Prostate gland (tissue), 2 donors: ENCODE data around the gene ZBTB16. TPM values are rescaled to one million over a fixed set of nuclear protein-coding genes. Genes with fewer than 3 reads are reported as not detected.

ENCODE experiments used
- DNase-seq: peaks from one replicate; pipeline ENCODE4 v3.0.0-alpha.2; 2019; ENCODE audit warnings: low spot score
- H3K27ac ChIP-seq, 2 donors: fragments of 200-600 bp; sonication (generic); 2 replicates each; pipeline ENCODE4 v1.5.1; 2017 to 2019
- H3K27me3 ChIP-seq: fragments of 200-600 bp; sonication (generic); replicated peaks from 2 replicates; pipeline ENCODE4 v1.5.1; 2019; ENCODE audit not compliant: insufficient read depth
- H3K36me3 ChIP-seq, 2 donors: fragments of 200-600 bp; sonication (generic); 1 replicate in 1 of 2; 2 replicates in 1 of 2; pipeline versions ENCODE4 v1.5.1 to v1.8.1; 2017 to 2019
- H3K4me1 ChIP-seq: fragments of 200-600 bp; sonication (generic); replicated peaks from 2 replicates; pipeline ENCODE4 v1.5.1; 2019
- H3K4me3 ChIP-seq, 2 donors: fragments of 200-600 bp; sonication (generic); 2 replicates each; pipeline ENCODE4 v1.5.1; 2017 to 2019
- H3K9me3 ChIP-seq: fragments of 200-600 bp; sonication (generic); 2 replicates; pipeline ENCODE4 v1.5.1; 2017
- POLR2A ChIP-seq: fragments of 450-650 bp; IDR thresholded peaks from one replicate; pipeline ENCODE4 v1.6.1; 2016; ENCODE audit warnings: antibody characterized with exemption, mild to moderate bottlenecking
- POLR2AphosphoS5 ChIP-seq: sonication (generic); formaldehyde crosslinking; IDR thresholded peaks from one replicate; pipeline ENCODE4 v1.6.1; 2017; ENCODE audit warnings: antibody characterized with exemption
- WGBS: methylation state at CpG from one replicate; pipeline ENCODE4 v1.1.5; 2018; 5-methylcytosine and 5-hydroxymethylcytosine counted together
- intact Hi-C: fragments of 100-400 bp; cut with DNase I; formaldehyde crosslinking; loops from one replicate; pipeline ENCODE4 v1.14.2; 2022
- total RNA-seq, 2 donors: library from RNA; depleted of rRNA; stranded (reverse); fragments of >200 nt; gene quantifications; one replicate each; pipeline ENCODE4 v1.1.0, GENCODE V29; 2016
- TF ChIP-seq, protein P1 (sequence below), 4 experiments: fragments of 200-600 bp in 2 of 4; fragments of 450-650 bp in 2 of 4; sonication (generic) in 2 of 4; IDR thresholded peaks; 1 replicate in 3 of 4; 2 replicates in 1 of 4; pipeline ENCODE4 v1.5.1; 2016 to 2019; ENCODE audit warnings: antibody characterized with exemption in 4 of 4, mild to moderate bottlenecking in 2 of 4, moderate library complexity in 2 of 4

ZBTB16 gene
- total RNA-seq, 2 donors from 2014 or later, result 171 to 230 TPM

- H3K9me3 ChIP-seq, result no peaks in the 10 kb centered on the region
- TF ChIP-seq POLR2A, result no peak
- TF ChIP-seq, protein P1, sequence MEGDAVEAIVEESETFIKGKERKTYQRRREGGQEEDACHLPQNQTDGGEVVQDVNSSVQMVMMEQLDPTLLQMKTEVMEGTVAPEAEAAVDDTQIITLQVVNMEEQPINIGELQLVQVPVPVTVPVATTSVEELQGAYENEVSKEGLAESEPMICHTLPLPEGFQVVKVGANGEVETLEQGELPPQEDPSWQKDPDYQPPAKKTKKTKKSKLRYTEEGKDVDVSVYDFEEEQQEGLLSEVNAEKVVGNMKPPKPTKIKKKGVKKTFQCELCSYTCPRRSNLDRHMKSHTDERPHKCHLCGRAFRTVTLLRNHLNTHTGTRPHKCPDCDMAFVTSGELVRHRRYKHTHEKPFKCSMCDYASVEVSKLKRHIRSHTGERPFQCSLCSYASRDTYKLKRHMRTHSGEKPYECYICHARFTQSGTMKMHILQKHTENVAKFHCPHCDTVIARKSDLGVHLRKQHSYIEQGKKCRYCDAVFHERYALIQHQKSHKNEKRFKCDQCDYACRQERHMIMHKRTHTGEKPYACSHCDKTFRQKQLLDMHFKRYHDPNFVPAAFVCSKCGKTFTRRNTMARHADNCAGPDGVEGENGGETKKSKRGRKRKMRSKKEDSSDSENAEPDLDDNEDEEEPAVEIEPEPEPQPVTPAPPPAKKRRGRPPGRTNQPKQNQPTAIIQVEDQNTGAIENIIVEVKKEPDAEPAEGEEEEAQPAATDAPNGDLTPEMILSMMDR (IDR thresholded peaks at IDR 0.05), result no peak
- no peak for TF ChIP-seq POLR2AphosphoS5
- H3K4me1 ChIP-seq, result peaks cover 11% of the 10 kb centered on the region
- intact Hi-C loops, result no loop called here
- no peaks in the 10 kb centered on the region for H3K27me3 ChIP-seq
- no peak overlapping the region for H3K4me3 ChIP-seq
- no peak for DNase-seq
- peak overlapping the region; percentile 5 to 99 for H3K27ac ChIP-seq
- peaks cover 0 to 9% of the 10 kb centered on the region in 2 donors for H3K36me3 ChIP-seq
- 81% methylated on average over 3 of the region's 3 CpGs for WGBS
Observed at GRCh38 chr11:114188851-114189570, 129.5 kb downstream of the ZBTB16 start.

DNA sequence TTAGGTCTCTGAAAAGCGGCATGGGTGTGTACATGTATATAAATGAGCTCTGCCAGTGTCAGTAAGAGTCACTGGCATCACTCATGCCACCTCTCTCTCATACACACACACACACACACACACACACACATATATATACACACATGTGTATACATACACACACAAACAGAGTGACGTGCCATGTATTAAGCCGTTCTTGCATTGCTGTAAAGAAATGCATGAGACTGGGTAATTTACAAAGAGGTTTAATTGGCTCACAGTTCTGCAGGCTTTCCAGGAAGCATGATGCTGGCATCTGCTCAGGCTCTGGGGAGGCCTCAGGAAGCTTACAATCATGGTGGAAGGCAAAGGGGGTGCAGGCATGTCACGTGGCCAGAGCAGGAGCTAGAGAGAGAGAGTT, 131.1 kb downstream of the ZBTB16 start:
- Histone ChIP-seq H3K9me3 (no peaks in the 10 kb centered on the region), H3K27me3 (no peaks in the 10 kb centered on the region), H3K4me3 (no peak overlapping the region), H3K4me1 (peaks cover 25% of the 10 kb centered on the region), H3K36me3 (peaks cover 0 to 9% of the 10 kb centered on the region in 2 donors), H3K27ac (peak overlapping the region in 1 of 2 donors; percentile 94)
- DNase-seq, result no peak
- TF ChIP-seq POLR2A, result no peak
- intact Hi-C loops, result no loop called here
- 84% methylated on average over 4 of the region's 4 CpGs for WGBS

GRCh38 chr11:114191893-114192292, 132.4 kb downstream of the ZBTB16 start:
- H3K36me3 ChIP-seq, result peaks cover 0 to 9% of the 10 kb centered on the region in 2 donors
- peaks cover 38% of the 10 kb centered on the region for H3K4me1 ChIP-seq
- intact Hi-C loops, result no loop called here
- peak overlapping the region; percentile 94 to 95 for H3K27ac ChIP-seq
- WGBS, result 81% methylated on average over 2 of the region's 2 CpGs
- H3K4me3 ChIP-seq, result no peak overlapping the region
- no peak for DNase-seq
- H3K27me3 ChIP-seq, result no peaks in the 10 kb centered on the region
- H3K9me3 ChIP-seq, result no peaks in the 10 kb centered on the region
- TF ChIP-seq POLR2AphosphoS5, result no peak
- no peak for TF ChIP-seq POLR2A
- TF ChIP-seq, protein P1 (IDR thresholded peaks at IDR 0.05), result no peak

DNA sequence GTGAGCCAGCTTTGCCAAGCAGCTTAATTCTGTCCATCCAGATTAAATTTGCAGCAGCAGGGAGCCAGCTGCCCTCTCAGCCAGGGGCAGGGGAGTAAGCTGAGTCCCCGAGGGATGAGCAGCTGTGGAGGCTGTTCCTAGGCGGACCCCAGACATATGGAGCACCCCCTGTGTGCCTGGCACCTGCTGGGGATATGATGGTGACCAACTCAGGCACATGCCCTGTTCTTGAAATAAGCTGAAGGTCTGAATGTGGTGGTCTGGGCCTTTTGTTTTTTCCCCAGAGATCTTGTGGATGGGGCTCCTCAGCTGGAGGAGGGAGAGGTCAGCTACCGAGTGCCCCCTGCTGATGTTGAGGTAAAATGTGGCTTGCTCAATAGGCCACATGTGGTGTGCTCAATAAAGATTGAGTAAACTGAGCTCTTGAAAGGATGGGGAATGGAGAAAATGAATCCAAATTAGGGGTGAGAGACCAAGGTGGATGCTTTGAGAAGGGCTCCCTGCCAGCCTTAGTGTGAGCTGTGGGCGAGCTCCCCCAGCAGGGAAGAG, 133.4 kb downstream of the ZBTB16 start:
- H3K4me3 ChIP-seq, result no peak overlapping the region
- TF ChIP-seq, protein P1 (IDR thresholded peaks at IDR 0.05), result no peak
- no peak for TF ChIP-seq POLR2A
- TF ChIP-seq POLR2AphosphoS5, result no peak
- no peak for DNase-seq
- no peaks in the 10 kb centered on the region for H3K27me3 ChIP-seq
- H3K4me1 ChIP-seq, result peaks cover 46% of the 10 kb centered on the region
- no peaks in the 10 kb centered on the region for H3K9me3 ChIP-seq
- H3K36me3 ChIP-seq, result no peaks in the 10 kb centered on the region
- intact Hi-C loops, result no loop called here
- WGBS, result 79% methylated on average over 4 of the region's 4 CpGs
- peak overlapping the region; percentile 94 to 95 for H3K27ac ChIP-seq

- no peak for DNase-seq
- Histone ChIP-seq H3K4me1 (peaks cover 52% of the 10 kb centered on the region), H3K27ac (peak overlapping the region; percentile 94 to 95), H3K4me3 (no peak overlapping the region), H3K9me3 (no peaks in the 10 kb centered on the region), H3K27me3 (no peaks in the 10 kb centered on the region), H3K36me3 (no peaks in the 10 kb centered on the region)
- TF ChIP-seq, protein P1 (IDR thresholded peaks at IDR 0.05), result no peak
- TF ChIP-seq POLR2AphosphoS5 (peak; percentile 54), POLR2A (no peak)
- intact Hi-C loops, result no loop called here
- WGBS, result 63% methylated on average over 10 of the region's 10 CpGs
Observed at GRCh38 chr11:114193730-114194679, 134.5 kb downstream of the ZBTB16 start.
